SK-N-SH (cell line): ENCODE measurements around the gene CPEB4. TPM values are rescaled to one million over a fixed set of nuclear protein-coding genes. Genes with fewer than 3 reads are reported as not detected.

ENCODE experiments used
- CTCF ChIA-PET: fragments of 300-600, 350-600 bp; formaldehyde crosslinking; extraction: SDS; loops from one replicate; lab custom pipeline; 2021; lab: Yijun Ruan, JAX
- POLR2A ChIA-PET: fragments of 350-600 bp; sonication (Branson Sonifier 250); formaldehyde crosslinking; extraction: SDS; loops from one replicate; lab custom pipeline; 2020; ENCODE audit warnings: antibody characterized with exemption, inconsistent platforms; lab: Yijun Ruan, JAX
- DNase-seq: peaks from one replicate; pipeline ENCODE4 v3.0.0; 2012
- H2AFZ ChIP-seq: fragments of 200-600 bp; sonication (generic); 2 replicates; pipeline ENCODE4 v1.8.1; 2016; ENCODE audit warnings: antibody characterized with exemption, mild to moderate bottlenecking, low read depth
- H3F3A ChIP-seq: fragments of 200-600 bp; sonication (generic); replicated peaks from 2 replicates; pipeline ENCODE3; 2016; ENCODE audit warnings: antibody characterized with exemption, mild to moderate bottlenecking; ENCODE audit not compliant: insufficient read depth
- H3K27ac ChIP-seq, 2 experiments: fragments of 200-500 bp in 1 of 2; fragments of 200-600 bp in 1 of 2; sonication (Bioruptor generic) in 1 of 2; sonication (generic), shearing (Covaris generic) in 1 of 2; 2 replicates each; pipeline versions ENCODE4 v1.5.1 to v1.6.1; 2014 to 2016; ENCODE audit warnings: low read depth in 2 of 2, inconsistent platforms in 1 of 2, low read length in 1 of 2, mild to moderate bottlenecking in 1 of 2, mixed read lengths in 1 of 2
- H3K27me3 ChIP-seq: fragments of 200-600 bp; sonication (generic), shearing (Covaris generic); 2 replicates; pipeline ENCODE4 v1.6.1; 2016; ENCODE audit warnings: mixed run types; ENCODE audit not compliant: insufficient read depth
- H3K36me3 ChIP-seq, 2 experiments: fragments of 200-500 bp in 1 of 2; fragments of 200-600 bp in 1 of 2; sonication (Bioruptor generic) in 1 of 2; sonication (generic) in 1 of 2; replicated peaks in 1 of 2; 2 replicates each; pipeline versions ENCODE3 to v1.5.1; 2014 to 2016; ENCODE audit warnings: low read length in 1 of 2, mild to moderate bottlenecking in 1 of 2; ENCODE audit not compliant: insufficient read depth in 2 of 2, control insufficient read depth in 1 of 2
- H3K4me1 ChIP-seq, 2 experiments: fragments of 200-500 bp in 1 of 2; fragments of 200-600 bp in 1 of 2; sonication (Bioruptor generic) in 1 of 2; sonication (generic), shearing (Covaris generic) in 1 of 2; 2 replicates each; pipeline versions ENCODE4 v1.5.1 to v1.6.1; 2014 to 2016; ENCODE audit warnings: low read depth in 1 of 2, low read length in 1 of 2, mixed run types in 1 of 2; ENCODE audit not compliant: insufficient read depth in 2 of 2, control insufficient read depth in 1 of 2
- H3K4me2 ChIP-seq: fragments of 200-600 bp; sonication (generic), shearing (Covaris generic); 2 replicates; pipeline ENCODE4 v1.6.1; 2017; ENCODE audit warnings: mixed run types
- H3K4me3 ChIP-seq, 2 experiments: fragments of 200-500 bp in 1 of 2; fragments of 200-600 bp in 1 of 2; sonication (Bioruptor generic) in 1 of 2; sonication (generic), shearing (Covaris generic) in 1 of 2; 2 replicates each; pipeline versions ENCODE4 v1.5.1 to v1.8.1; 2014 to 2016; ENCODE audit warnings: low read depth in 2 of 2, inconsistent platforms in 1 of 2, low read length in 1 of 2, mild to moderate bottlenecking in 1 of 2, mixed read lengths in 1 of 2, moderate library complexity in 1 of 2
- H3K79me2 ChIP-seq: fragments of 200-600 bp; sonication (generic); 2 replicates; pipeline ENCODE4 v1.8.1; 2017; ENCODE audit warnings: mild to moderate bottlenecking; ENCODE audit not compliant: insufficient read depth
- H3K9ac ChIP-seq: fragments of 200-600 bp; sonication (generic); 2 replicates; pipeline ENCODE4 v1.6.1; 2017; ENCODE audit warnings: mixed run types
- H3K9me2 ChIP-seq: fragments of 200-600 bp; sonication (generic); 2 replicates; pipeline ENCODE4 v1.6.1; 2017; ENCODE audit warnings: mixed run types
- H3K9me3 ChIP-seq: fragments of 200-600 bp; sonication (generic); 2 replicates; pipeline ENCODE4 v1.6.1; 2017; ENCODE audit warnings: mixed run types, mild to moderate bottlenecking, moderate library complexity
- H4K20me1 ChIP-seq: fragments of 200-600 bp; sonication (generic); 2 replicates; pipeline ENCODE4 v1.6.1; 2017; ENCODE audit warnings: mild to moderate bottlenecking, mixed run types; ENCODE audit not compliant: insufficient read depth
- CHD2 ChIP-seq: fragments of 150-350 bp; IDR thresholded peaks from 2 replicates; pipeline ENCODE4 v1.6.1; 2018; ENCODE audit warnings: low read length; ENCODE audit not compliant: partially characterized antibody
- EP300 ChIP-seq, 2 experiments: IDR thresholded peaks; 2 replicates each; pipeline versions ENCODE4 v1.4.0 to v1.6.1; 2012; ENCODE audit warnings: borderline replicate concordance in 1 of 2, low read depth in 1 of 2, low read length in 1 of 2
- EZH2phosphoT487 ChIP-seq: fragments of 200-600 bp; sonication (generic); IDR thresholded peaks from 2 replicates; pipeline ENCODE4 v1.6.1; 2017; ENCODE audit warnings: low read depth, mixed run types, mild to moderate bottlenecking, antibody characterized with exemption, moderate library complexity, borderline replicate concordance
- FOSL2 ChIP-seq: IDR thresholded peaks from 2 replicates; pipeline ENCODE4 v1.4.0; 2012; ENCODE audit warnings: low read depth, mild to moderate bottlenecking, moderate library complexity, borderline replicate concordance
- FOXJ3 ChIP-seq: sonication (generic); formaldehyde crosslinking; IDR thresholded peaks from 2 replicates; pipeline ENCODE4 v1.5.1; 2020; ENCODE audit warnings: mild to moderate bottlenecking, missing genetic modification reagents
- FOXM1 ChIP-seq: IDR thresholded peaks from 2 replicates; pipeline ENCODE4 v1.4.0; 2012; ENCODE audit warnings: low read depth, mild to moderate bottlenecking
- GABPA ChIP-seq: IDR thresholded peaks from 2 replicates; pipeline ENCODE4 v1.4.0; 2012; ENCODE audit warnings: low read depth, mild to moderate bottlenecking
- JUND ChIP-seq: IDR thresholded peaks from 2 replicates; pipeline ENCODE4 v1.4.0; 2012
- MAX ChIP-seq: IDR thresholded peaks from 2 replicates; pipeline ENCODE4 v1.4.0; 2012; ENCODE audit warnings: low read depth
- MXI1 ChIP-seq: IDR thresholded peaks from 2 replicates; pipeline ENCODE4 v1.6.1; 2012; ENCODE audit warnings: mild to moderate bottlenecking, low read depth, low read length, improper control_type of control experiment
- POLR2AphosphoS5 ChIP-seq: IDR thresholded peaks from 2 replicates; pipeline ENCODE4 v1.6.1; 2012; ENCODE audit warnings: low read depth, low read length
- RAD21 ChIP-seq: IDR thresholded peaks from 2 replicates; pipeline ENCODE4 v1.6.1; 2012; ENCODE audit warnings: mild to moderate bottlenecking, low read length
- RCOR1 ChIP-seq: fragments of 150-350 bp; IDR thresholded peaks from 2 replicates; pipeline ENCODE4 v1.6.1; 2017; ENCODE audit warnings: antibody characterized with exemption, low read length
- REST ChIP-seq: IDR thresholded peaks from 2 replicates; pipeline ENCODE4 v1.6.1; 2012; ENCODE audit warnings: mild to moderate bottlenecking, low read depth, low read length, moderate library complexity
- SMC3 ChIP-seq: IDR thresholded peaks from 2 replicates; pipeline ENCODE4 v1.6.1; 2012; ENCODE audit warnings: low read depth, low read length, improper control_type of control experiment
- TAF1 ChIP-seq: IDR thresholded peaks from 2 replicates; pipeline ENCODE4 v1.6.1; 2012; ENCODE audit warnings: low read depth, mild to moderate bottlenecking, low read length, moderate library complexity, borderline replicate concordance
- TCF12 ChIP-seq: IDR thresholded peaks from 2 replicates; pipeline ENCODE4 v1.4.0; 2012
- WGBS: methylation state at CpG from one replicate; pipeline ENCODE4 v1.1.6; 2017; ENCODE audit warnings: low lambda C conversion rate; 5-methylcytosine and 5-hydroxymethylcytosine counted together
- polyA plus RNA-seq, 3 experiments: library from polyadenylated mRNA; depleted of rRNA; stranded (reverse); fragments of >200 nt; gene quantifications; 2 replicates each; pipeline ENCODE4 v1.2.3, GENCODE V29; 2012
- TF ChIP-seq, protein P1 (sequence below): fragments of 150-350 bp; IDR thresholded peaks from 2 replicates; pipeline ENCODE4 v1.6.1; 2016; ENCODE audit warnings: mild to moderate bottlenecking, low read depth, low read length
- TF ChIP-seq, protein P2 (sequence below): fragments of 200-600 bp; sonication (generic); IDR thresholded peaks from 2 replicates; pipeline ENCODE4 v1.6.1; 2017; ENCODE audit warnings: antibody characterized with exemption, mild to moderate bottlenecking, moderate library complexity

Gene CPEB4
- polyA plus RNA-seq, 1 of the 3 experiments (the other 2 are of a cell fraction) = 6.8 TPM

GRCh38 chr5:173852790-173853359 is 35.3 kb upstream of the CPEB4 start:
- H3K79me2 ChIP-seq = no peaks in the 10 kb centered on the region
- H3K4me3 ChIP-seq = no peak overlapping the region
- no peak overlapping the region for H3K9ac ChIP-seq
- H3K27me3 ChIP-seq = no peaks in the 10 kb centered on the region
- POLR2A ChIA-PET = no interaction called here
- no peak overlapping the region for H3K27ac ChIP-seq
- no peak for DNase-seq
- H3K4me1 ChIP-seq = peaks cover 0 to 5% of the 10 kb centered on the region in 2 experiments; a peak in 1 of 4 replicates
- CTCF ChIA-PET = no interaction called here
- no peak for TF ChIP-seq RCOR1
- TF ChIP-seq TAF1 = no peak
- H3K9me3 ChIP-seq = no peaks in the 10 kb centered on the region
- H2AFZ ChIP-seq = no peak overlapping the region
- no peaks in the 10 kb centered on the region for H3F3A ChIP-seq
- whole genome bisulfite sequencing = 52% methylated on average over 7 of the region's 7 CpGs
- no peaks in the 10 kb centered on the region for H3K9me2 ChIP-seq
- no peaks in the 10 kb centered on the region for H4K20me1 ChIP-seq
- no peak overlapping the region for H3K4me2 ChIP-seq
- no peaks in the 10 kb centered on the region for H3K36me3 ChIP-seq

DNA sequence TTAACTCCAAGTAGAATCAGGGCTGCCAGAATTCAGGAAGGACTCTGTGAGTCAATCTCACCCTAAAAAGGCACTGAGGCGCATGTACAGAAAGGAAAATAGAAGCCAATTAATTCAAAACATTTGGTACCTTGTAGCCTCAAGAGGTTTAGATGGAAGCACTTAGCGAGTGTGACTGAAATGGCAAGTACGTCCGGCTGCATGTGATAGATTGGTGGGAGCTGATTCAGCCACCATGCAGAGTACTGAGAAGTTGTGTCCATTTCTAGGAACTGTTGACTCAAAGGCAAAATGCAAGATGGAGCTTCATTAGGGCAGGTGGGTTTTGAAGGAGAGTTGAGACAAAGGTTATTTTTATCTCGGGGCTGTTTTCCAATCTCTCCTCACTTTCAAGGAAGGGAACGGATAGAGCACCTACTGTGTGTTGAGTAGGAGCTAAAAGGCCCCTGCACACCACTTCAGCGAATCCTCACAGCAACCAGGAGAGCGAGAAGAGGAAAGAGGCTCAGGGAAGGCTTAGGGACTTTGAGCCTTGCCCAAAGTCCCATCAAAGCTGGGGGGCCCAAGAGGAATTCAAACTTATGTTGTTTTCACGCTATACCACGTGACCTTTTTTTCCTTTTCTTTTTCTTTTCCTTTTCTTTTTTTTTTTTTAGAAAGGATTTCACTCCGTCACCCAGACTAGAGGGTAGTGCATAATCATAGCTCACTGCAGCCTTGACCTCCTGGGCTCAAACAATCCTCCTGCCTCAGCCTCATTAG is 34.6 kb upstream of the CPEB4 start:
- POLR2A ChIA-PET = no interaction called here
- Histone ChIP-seq H3K27ac (no peak overlapping the region), H3K9me3 (no peaks in the 10 kb centered on the region), H3K79me2 (no peaks in the 10 kb centered on the region), H3K27me3 (no peaks in the 10 kb centered on the region), H3K36me3 (no peaks in the 10 kb centered on the region), H3K9me2 (no peaks in the 10 kb centered on the region), H4K20me1 (no peaks in the 10 kb centered on the region), H3K9ac (no peak overlapping the region), H2AFZ (no peak overlapping the region), H3K4me3 (no peak overlapping the region), H3F3A (no peaks in the 10 kb centered on the region), H3K4me2 (no peak overlapping the region), H3K4me1 (peaks cover 0 to 5% of the 10 kb centered on the region in 2 experiments; a peak in 1 of 4 replicates)
- CTCF ChIA-PET = no interaction called here
- no peak for DNase-seq
- TF ChIP-seq FOSL2 = no peak
- TF ChIP-seq REST = no peak
- TF ChIP-seq SMC3 = no peak
- TF ChIP-seq FOXM1 = no peak
- TF ChIP-seq POLR2AphosphoS5 = no peak
- TF ChIP-seq, protein P1, sequence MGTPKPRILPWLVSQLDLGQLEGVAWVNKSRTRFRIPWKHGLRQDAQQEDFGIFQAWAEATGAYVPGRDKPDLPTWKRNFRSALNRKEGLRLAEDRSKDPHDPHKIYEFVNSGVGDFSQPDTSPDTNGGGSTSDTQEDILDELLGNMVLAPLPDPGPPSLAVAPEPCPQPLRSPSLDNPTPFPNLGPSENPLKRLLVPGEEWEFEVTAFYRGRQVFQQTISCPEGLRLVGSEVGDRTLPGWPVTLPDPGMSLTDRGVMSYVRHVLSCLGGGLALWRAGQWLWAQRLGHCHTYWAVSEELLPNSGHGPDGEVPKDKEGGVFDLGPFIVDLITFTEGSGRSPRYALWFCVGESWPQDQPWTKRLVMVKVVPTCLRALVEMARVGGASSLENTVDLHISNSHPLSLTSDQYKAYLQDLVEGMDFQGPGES = no peak
- no peak for TF ChIP-seq RCOR1
- TF ChIP-seq EZH2phosphoT487 = no peak
- TF ChIP-seq GABPA = no peak
- no peak for TF ChIP-seq MXI1
- no peak for TF ChIP-seq FOXJ3
- TF ChIP-seq, protein P2, sequence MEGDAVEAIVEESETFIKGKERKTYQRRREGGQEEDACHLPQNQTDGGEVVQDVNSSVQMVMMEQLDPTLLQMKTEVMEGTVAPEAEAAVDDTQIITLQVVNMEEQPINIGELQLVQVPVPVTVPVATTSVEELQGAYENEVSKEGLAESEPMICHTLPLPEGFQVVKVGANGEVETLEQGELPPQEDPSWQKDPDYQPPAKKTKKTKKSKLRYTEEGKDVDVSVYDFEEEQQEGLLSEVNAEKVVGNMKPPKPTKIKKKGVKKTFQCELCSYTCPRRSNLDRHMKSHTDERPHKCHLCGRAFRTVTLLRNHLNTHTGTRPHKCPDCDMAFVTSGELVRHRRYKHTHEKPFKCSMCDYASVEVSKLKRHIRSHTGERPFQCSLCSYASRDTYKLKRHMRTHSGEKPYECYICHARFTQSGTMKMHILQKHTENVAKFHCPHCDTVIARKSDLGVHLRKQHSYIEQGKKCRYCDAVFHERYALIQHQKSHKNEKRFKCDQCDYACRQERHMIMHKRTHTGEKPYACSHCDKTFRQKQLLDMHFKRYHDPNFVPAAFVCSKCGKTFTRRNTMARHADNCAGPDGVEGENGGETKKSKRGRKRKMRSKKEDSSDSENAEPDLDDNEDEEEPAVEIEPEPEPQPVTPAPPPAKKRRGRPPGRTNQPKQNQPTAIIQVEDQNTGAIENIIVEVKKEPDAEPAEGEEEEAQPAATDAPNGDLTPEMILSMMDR = no peak
- TF ChIP-seq RAD21 = no peak
- TF ChIP-seq EP300 (IDR thresholded peaks at IDR 0.05; ENCODE audit: borderline replicate concordance in 1 of 2, low read depth in 1 of 2, low read length in 1 of 2) = no peak
- no peak for TF ChIP-seq MAX
- no peak for TF ChIP-seq CHD2
- no peak for TF ChIP-seq TCF12
- no peak for TF ChIP-seq JUND
- WGBS = 69% methylated on average over 11 of the region's 11 CpGs
